Subcutaneous abdominal adipose tissue (tissue), 5 donors: ENCODE results near the gene SLC5A5.

Source experiments
- H3K27ac ChIP-seq: one replicate; pipeline ENCODE4 v1.7.0; 2013; ENCODE audit warnings: low read depth, mild to moderate bottlenecking, inconsistent platforms, low read length, moderate library complexity
- H3K27me3 ChIP-seq, 5 donors: one replicate each; pipeline ENCODE4 v1.7.0; 2013; ENCODE audit warnings: low read length in 5 of 5, inconsistent platforms in 1 of 5; ENCODE audit not compliant: control insufficient read depth in 5 of 5, insufficient read depth in 4 of 5
- H3K36me3 ChIP-seq, 5 donors: one replicate each; pipeline ENCODE4 v1.7.0; 2013; ENCODE audit warnings: low read length in 5 of 5; ENCODE audit not compliant: control insufficient read depth in 5 of 5, insufficient read depth in 5 of 5
- H3K4me1 ChIP-seq, 5 donors: one replicate each; pipeline ENCODE4 v1.7.0; 2013; ENCODE audit warnings: low read length in 5 of 5, mild to moderate bottlenecking in 3 of 5, moderate library complexity in 1 of 5; ENCODE audit not compliant: control insufficient read depth in 5 of 5, insufficient read depth in 5 of 5
- H3K4me3 ChIP-seq, 5 donors: one replicate each; pipeline ENCODE4 v1.7.0; 2013; ENCODE audit warnings: low read length in 5 of 5, low read depth in 1 of 5
- H3K9ac ChIP-seq, 5 donors: one replicate each; pipeline ENCODE4 v1.7.0; 2013; ENCODE audit warnings: low read length in 5 of 5, mild to moderate bottlenecking in 4 of 5, moderate library complexity in 3 of 5
- H3K9me3 ChIP-seq, 5 donors: one replicate each; pipeline ENCODE4 v1.7.0; 2013; ENCODE audit warnings: low read length in 5 of 5; ENCODE audit not compliant: control insufficient read depth in 5 of 5
- donor health status: healthy.
- donor health status: healthy.
- donor health status: healthy.
- donor health status: healthy.
- donor health status: healthy.

The SLC5A5 gene

DNA sequence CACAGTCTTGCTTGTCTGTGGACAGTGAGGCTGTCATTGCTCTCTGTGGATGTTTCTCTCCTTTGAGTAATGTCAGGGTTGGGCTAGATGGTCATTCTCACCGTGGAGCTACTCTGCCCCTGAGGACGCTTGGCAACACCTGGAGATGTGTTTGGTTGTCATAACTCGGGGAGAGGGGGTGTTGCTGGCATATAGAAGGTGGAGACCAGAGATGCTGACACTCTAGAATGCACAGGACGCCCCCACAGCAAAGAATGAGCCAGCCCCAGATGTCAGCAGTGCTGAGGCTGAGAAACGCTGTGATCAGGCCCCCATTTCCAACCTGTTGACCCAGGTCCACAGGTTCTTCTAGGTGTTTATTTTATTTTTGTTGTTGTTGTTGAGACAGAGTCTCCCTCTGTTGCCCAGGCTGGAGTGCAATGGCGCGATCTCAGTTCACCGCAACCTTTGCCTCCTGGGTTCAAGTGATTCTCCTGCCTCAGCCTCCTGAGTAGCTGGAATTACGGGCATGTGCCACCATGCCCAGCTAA lies 65.7 kb downstream of the SLC5A5 start:
- Histone ChIP-seq H3K4me1 (peaks cover 2 to 19% (median 17%) of the 10 kb centered on the region in 5 donors), H3K4me3 (no peak overlapping the region), H3K9me3 (no peaks in the 10 kb centered on the region), H3K9ac (no peak overlapping the region), H3K27me3 (no peaks in the 10 kb centered on the region), H3K36me3 (peaks cover 0 to 34% (median 20%) of the 10 kb centered on the region in 5 donors), H3K27ac (no peak overlapping the region)

GRCh38 chr19:17938092-17938845 lies 66.5 kb downstream of the SLC5A5 start:
- Histone ChIP-seq H3K9me3 (no peaks in the 10 kb centered on the region), H3K4me3 (no peak overlapping the region), H3K4me1 (peaks cover 2 to 15% (median 12%) of the 10 kb centered on the region in 5 donors), H3K27me3 (no peaks in the 10 kb centered on the region), H3K27ac (no peak overlapping the region), H3K36me3 (peaks cover 0 to 37% (median 22%) of the 10 kb centered on the region in 5 donors), H3K9ac (no peak overlapping the region)

DNA sequence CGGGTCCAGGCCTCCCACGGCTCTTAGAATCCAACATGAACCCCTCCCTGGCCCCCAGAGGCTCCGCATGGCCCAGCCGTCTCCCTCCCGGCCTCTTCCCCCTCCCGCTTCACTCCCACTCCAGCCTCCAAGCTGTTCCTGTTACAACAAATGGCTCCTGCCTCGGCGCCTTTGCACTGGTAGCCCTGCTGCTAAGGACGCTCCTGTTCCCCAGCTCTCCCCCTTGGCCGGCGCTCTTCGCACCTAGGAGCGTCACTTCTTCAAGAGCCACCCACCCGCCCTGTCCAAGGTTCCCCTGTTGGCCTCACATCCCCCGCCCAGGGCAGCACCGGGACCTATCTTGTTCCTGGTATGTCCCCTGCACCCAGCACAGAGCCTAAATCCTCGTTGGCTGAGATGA lies 70.4 kb downstream of the SLC5A5 start:
- H3K27me3 ChIP-seq = no peaks in the 10 kb centered on the region
- peaks cover 0 to 46% (median 24%) of the 10 kb centered on the region in 5 donors for H3K36me3 ChIP-seq
- no peak overlapping the region for H3K27ac ChIP-seq
- H3K9ac ChIP-seq = no peak overlapping the region
- no peaks in the 10 kb centered on the region for H3K9me3 ChIP-seq
- H3K4me1 ChIP-seq = peaks cover 0 to 9% (median 3%) of the 10 kb centered on the region in 5 donors
- no peak overlapping the region for H3K4me3 ChIP-seq

DNA sequence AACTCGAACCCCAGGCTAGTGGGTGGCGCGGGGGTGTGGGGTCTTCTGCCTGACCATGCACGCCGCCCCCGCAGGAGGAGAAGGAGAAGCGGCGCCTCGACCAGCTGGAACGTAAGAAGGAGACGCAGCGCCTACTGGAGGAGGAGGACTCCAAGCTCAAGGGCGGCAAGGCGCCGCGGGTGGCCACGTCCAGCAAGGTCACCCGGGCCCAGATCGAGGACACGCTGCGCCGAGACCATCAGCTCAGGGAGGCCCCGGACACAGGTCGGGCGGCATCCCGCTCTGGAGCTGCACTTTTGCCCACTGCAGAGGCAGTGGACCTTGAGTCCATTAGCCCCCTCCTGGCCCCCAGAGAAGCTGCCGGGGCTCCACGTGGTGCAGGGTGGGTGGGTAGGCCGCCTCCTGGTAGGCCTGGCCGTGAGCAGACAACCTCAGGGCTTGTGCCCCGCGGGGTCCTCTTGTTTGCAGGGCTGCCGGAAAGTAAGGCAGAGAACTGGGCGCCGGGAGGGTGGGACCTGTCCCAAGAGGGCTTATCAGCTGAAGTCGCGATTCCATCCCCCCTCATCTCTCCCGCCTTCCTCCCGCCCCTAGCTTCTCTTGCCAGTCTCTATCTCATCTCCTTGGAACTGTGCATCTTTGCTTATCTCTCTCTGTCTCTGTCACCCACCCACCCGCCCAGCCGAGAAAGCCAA lies 71.0 kb downstream of the SLC5A5 start:
- Histone ChIP-seq H3K9ac (no peak overlapping the region), H3K27ac (no peak overlapping the region), H3K4me1 (peaks cover 0 to 12% (median 7%) of the 10 kb centered on the region in 5 donors), H3K27me3 (no peaks in the 10 kb centered on the region), H3K36me3 (peaks cover 0 to 42% (median 19%) of the 10 kb centered on the region in 5 donors), H3K9me3 (no peaks in the 10 kb centered on the region), H3K4me3 (no peak overlapping the region)

GRCh38 chr19:17943274-17944221 lies 71.8 kb downstream of the SLC5A5 start:
- Histone ChIP-seq H3K4me1 (peaks cover 0 to 13% (median 8%) of the 10 kb centered on the region in 5 donors), H3K27me3 (peaks cover 0 to under 1% (median 0%) of the 10 kb centered on the region in 5 donors), H3K9me3 (no peaks in the 10 kb centered on the region), H3K4me3 (no peak overlapping the region), H3K36me3 (peaks cover 0 to 42% (median 19%) of the 10 kb centered on the region in 5 donors), H3K27ac (no peak overlapping the region), H3K9ac (no peak overlapping the region)

GRCh38 chr19:17944301-17944700 lies 72.6 kb downstream of the SLC5A5 start:
- Histone ChIP-seq H3K27me3 (peaks cover 0 to 8% (median 3%) of the 10 kb centered on the region in 5 donors), H3K9ac (no peak overlapping the region), H3K9me3 (no peaks in the 10 kb centered on the region), H3K36me3 (peaks cover 0 to 41% (median 19%) of the 10 kb centered on the region in 5 donors), H3K4me1 (peaks cover 0 to 20% (median 15%) of the 10 kb centered on the region in 5 donors), H3K27ac (no peak overlapping the region), H3K4me3 (no peak overlapping the region)
